ENCODE measurements around the gene NUDT1. TPM values are rescaled to one million over a fixed set of nuclear protein-coding genes. Genes with fewer than 3 reads are reported as not detected.

Gene NUDT1
- total and polyA plus RNA-seq, 2 donors (not counting 1 experiment from before 2014, with no cell fraction given), result 19.8 to 28.4 TPM

- TF ChIP-seq, protein P1, sequence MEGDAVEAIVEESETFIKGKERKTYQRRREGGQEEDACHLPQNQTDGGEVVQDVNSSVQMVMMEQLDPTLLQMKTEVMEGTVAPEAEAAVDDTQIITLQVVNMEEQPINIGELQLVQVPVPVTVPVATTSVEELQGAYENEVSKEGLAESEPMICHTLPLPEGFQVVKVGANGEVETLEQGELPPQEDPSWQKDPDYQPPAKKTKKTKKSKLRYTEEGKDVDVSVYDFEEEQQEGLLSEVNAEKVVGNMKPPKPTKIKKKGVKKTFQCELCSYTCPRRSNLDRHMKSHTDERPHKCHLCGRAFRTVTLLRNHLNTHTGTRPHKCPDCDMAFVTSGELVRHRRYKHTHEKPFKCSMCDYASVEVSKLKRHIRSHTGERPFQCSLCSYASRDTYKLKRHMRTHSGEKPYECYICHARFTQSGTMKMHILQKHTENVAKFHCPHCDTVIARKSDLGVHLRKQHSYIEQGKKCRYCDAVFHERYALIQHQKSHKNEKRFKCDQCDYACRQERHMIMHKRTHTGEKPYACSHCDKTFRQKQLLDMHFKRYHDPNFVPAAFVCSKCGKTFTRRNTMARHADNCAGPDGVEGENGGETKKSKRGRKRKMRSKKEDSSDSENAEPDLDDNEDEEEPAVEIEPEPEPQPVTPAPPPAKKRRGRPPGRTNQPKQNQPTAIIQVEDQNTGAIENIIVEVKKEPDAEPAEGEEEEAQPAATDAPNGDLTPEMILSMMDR (conservative IDR thresholded peaks at IDR 0.05 in 1 of 2, IDR thresholded peaks at IDR 0.05 in 1 of 2; ENCODE audit: low read depth in 1 of 2, low read length in 2 of 2), result no peak
- TF ChIP-seq EZH2 (IDR thresholded peaks at IDR 0.05; ENCODE audit: low read length, missing control alignments), result no peak
- Histone ChIP-seq H4K20me1 (ENCODE audit: control insufficient read depth, extremely low read depth, insufficient read depth, low read length) (no peaks in the 10 kb centered on the region), H3K79me2 (ENCODE audit: control insufficient read depth, insufficient read depth, low read length) (no peaks in the 10 kb centered on the region), H2AFZ (ENCODE audit: low read length) (no peak overlapping the region), H3K4me2 (ENCODE audit: extremely low read depth, insufficient read depth, low read length) (no peak overlapping the region), H3K27me3 (ENCODE audit: control insufficient read depth, insufficient read depth, low read length) (no peaks in the 10 kb centered on the region), H3K4me1 (ENCODE audit: control insufficient read depth, extremely low read depth, insufficient read depth, low read length) (peaks cover 10% of the 10 kb centered on the region), H3K36me3 (ENCODE audit: control insufficient read depth, insufficient read depth, low read length) (peaks cover 10% of the 10 kb centered on the region), H3K4me3 (replicated peaks in 1 of 4; ENCODE audit: control extremely low read depth in 1 of 4, insufficient read depth in 1 of 4, low read depth in 3 of 4, low read length in 4 of 4) (no peak overlapping the region), H3K27ac (ENCODE audit: insufficient read depth, low read length) (no peak overlapping the region), H3K9ac (ENCODE audit: insufficient read depth, low read length) (no peak overlapping the region), H3K9me3 (ENCODE audit: control insufficient read depth, insufficient read depth, low read depth, low read length) (no peaks in the 10 kb centered on the region)
- DNase-seq (ENCODE audit: low read depth in 2 of 2), result no peak
These were observed 9.4 kb downstream of the NUDT1 start for GRCh38 chr7:2251381-2251780.

DNA sequence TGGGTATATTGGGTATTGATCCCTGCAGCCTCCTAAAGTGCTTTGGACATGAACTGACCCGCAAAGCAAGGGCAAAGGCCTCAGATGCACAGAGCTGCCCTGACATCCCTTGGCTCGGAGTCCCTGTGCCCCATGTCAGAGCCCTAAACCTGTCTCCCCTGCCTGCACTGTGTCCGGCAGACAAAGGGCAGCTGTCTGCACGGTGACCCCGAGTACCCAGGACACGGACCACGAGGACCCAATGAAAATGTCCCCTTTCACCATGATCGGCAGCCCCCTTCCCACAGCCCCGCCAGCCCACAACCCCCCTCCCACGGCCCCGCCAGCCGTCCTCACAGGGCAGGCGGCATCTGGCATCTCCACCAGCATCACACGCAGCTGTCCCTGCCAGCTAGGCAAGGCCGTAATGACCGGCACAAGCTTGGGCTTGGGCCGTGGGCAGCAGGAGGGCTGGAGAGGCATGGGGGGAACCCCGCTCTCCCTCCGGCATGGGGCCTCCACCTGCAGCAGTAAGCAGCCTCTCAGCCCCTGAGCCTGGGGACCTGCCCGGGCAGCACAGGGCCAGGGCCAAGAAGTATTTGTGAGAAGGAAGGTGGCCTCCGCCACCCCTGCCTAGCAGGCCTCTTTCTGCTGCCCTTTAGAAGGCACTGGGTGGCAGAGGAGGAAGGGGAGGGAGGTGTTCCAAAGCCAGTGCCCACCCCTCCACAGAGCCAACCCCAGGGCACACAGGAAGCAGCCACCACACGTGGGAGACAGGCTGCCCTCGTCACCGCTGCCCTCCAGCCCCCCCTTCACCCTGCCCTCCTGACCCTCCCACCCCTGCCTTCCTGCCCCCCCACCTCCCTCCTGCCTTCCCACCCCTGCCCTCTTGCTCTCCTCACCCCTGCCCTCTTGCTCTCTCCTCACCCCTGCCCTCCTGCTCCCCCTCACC lies 10.1 kb downstream of the NUDT1 start:
- H3K4me1 ChIP-seq (ENCODE audit: control insufficient read depth, extremely low read depth, insufficient read depth, low read length), result peaks cover 10% of the 10 kb centered on the region
- H3K4me3 ChIP-seq (replicated peaks in 1 of 4; ENCODE audit: control extremely low read depth in 1 of 4, insufficient read depth in 1 of 4, low read depth in 3 of 4, low read length in 4 of 4), result no peak overlapping the region
- peaks cover 10% of the 10 kb centered on the region for H3K36me3 ChIP-seq (ENCODE audit: control insufficient read depth, insufficient read depth, low read length)
- H3K27me3 ChIP-seq (ENCODE audit: control insufficient read depth, insufficient read depth, low read length), result no peaks in the 10 kb centered on the region
- no peaks in the 10 kb centered on the region for H3K79me2 ChIP-seq (ENCODE audit: control insufficient read depth, insufficient read depth, low read length)
- no peaks in the 10 kb centered on the region for H3K9me3 ChIP-seq (ENCODE audit: control insufficient read depth, insufficient read depth, low read depth, low read length)
- H3K27ac ChIP-seq (ENCODE audit: insufficient read depth, low read length), result no peak overlapping the region
- H2AFZ ChIP-seq (ENCODE audit: low read length), result no peak overlapping the region
- no peak for DNase-seq (ENCODE audit: low read depth in 2 of 2)
- no peaks in the 10 kb centered on the region for H4K20me1 ChIP-seq (ENCODE audit: control insufficient read depth, extremely low read depth, insufficient read depth, low read length)
- no peak overlapping the region for H3K9ac ChIP-seq (ENCODE audit: insufficient read depth, low read length)
- no peak overlapping the region for H3K4me2 ChIP-seq (ENCODE audit: extremely low read depth, insufficient read depth, low read length)
- TF ChIP-seq EZH2 (IDR thresholded peaks at IDR 0.05; ENCODE audit: low read length, missing control alignments), result no peak
- TF ChIP-seq, protein P1 (conservative IDR thresholded peaks at IDR 0.05 in 1 of 2, IDR thresholded peaks at IDR 0.05 in 1 of 2; ENCODE audit: low read depth in 1 of 2, low read length in 2 of 2), result no peak

DNA sequence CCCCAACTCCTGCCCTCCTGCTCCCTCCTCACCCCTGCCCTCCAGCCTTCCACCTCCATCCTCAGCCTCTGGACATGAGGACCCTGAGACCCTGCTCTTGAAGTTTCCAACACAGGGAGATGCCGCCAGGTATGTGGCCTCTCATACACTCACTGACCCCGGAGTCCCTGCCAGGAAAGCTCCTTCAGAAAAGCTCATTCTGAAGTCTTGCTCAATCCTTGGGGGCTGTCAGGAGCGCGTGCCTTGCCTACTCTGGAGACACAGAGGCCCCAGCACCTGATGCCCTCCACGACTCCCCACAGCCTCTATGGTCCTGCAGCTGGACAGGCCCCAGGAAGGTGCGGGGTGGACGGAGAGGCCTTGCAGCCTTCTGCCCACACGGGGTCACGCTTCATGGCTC lies 11.0 kb downstream of the NUDT1 start:
- no peak for TF ChIP-seq EZH2 (IDR thresholded peaks at IDR 0.05; ENCODE audit: low read length, missing control alignments)
- TF ChIP-seq, protein P1 (conservative IDR thresholded peaks at IDR 0.05 in 1 of 2, IDR thresholded peaks at IDR 0.05 in 1 of 2; ENCODE audit: low read depth in 1 of 2, low read length in 2 of 2), result no peak
- no peak overlapping the region for H3K4me3 ChIP-seq (replicated peaks in 1 of 4; ENCODE audit: control extremely low read depth in 1 of 4, insufficient read depth in 1 of 4, low read depth in 3 of 4, low read length in 4 of 4)
- no peak overlapping the region for H3K4me2 ChIP-seq (ENCODE audit: extremely low read depth, insufficient read depth, low read length)
- peaks cover 10% of the 10 kb centered on the region for H3K4me1 ChIP-seq (ENCODE audit: control insufficient read depth, extremely low read depth, insufficient read depth, low read length)
- no peak overlapping the region for H2AFZ ChIP-seq (ENCODE audit: low read length)
- H3K27ac ChIP-seq (ENCODE audit: insufficient read depth, low read length), result no peak overlapping the region
- DNase-seq (ENCODE audit: low read depth in 2 of 2), result no peak
- no peaks in the 10 kb centered on the region for H3K9me3 ChIP-seq (ENCODE audit: control insufficient read depth, insufficient read depth, low read depth, low read length)
- no peak overlapping the region for H3K9ac ChIP-seq (ENCODE audit: insufficient read depth, low read length)
- no peaks in the 10 kb centered on the region for H3K79me2 ChIP-seq (ENCODE audit: control insufficient read depth, insufficient read depth, low read length)
- peaks cover 10% of the 10 kb centered on the region for H3K36me3 ChIP-seq (ENCODE audit: control insufficient read depth, insufficient read depth, low read length)
- no peaks in the 10 kb centered on the region for H3K27me3 ChIP-seq (ENCODE audit: control insufficient read depth, insufficient read depth, low read length)
- no peaks in the 10 kb centered on the region for H4K20me1 ChIP-seq (ENCODE audit: control insufficient read depth, extremely low read depth, insufficient read depth, low read length)
